ENCODE data around the gene PSPN. TPM values are rescaled to one million over a fixed set of nuclear protein-coding genes. Genes with fewer than 3 reads are reported as not detected.

PSPN gene
- total RNA-seq, 1 donor from 2014 or later = not detected

DNA sequence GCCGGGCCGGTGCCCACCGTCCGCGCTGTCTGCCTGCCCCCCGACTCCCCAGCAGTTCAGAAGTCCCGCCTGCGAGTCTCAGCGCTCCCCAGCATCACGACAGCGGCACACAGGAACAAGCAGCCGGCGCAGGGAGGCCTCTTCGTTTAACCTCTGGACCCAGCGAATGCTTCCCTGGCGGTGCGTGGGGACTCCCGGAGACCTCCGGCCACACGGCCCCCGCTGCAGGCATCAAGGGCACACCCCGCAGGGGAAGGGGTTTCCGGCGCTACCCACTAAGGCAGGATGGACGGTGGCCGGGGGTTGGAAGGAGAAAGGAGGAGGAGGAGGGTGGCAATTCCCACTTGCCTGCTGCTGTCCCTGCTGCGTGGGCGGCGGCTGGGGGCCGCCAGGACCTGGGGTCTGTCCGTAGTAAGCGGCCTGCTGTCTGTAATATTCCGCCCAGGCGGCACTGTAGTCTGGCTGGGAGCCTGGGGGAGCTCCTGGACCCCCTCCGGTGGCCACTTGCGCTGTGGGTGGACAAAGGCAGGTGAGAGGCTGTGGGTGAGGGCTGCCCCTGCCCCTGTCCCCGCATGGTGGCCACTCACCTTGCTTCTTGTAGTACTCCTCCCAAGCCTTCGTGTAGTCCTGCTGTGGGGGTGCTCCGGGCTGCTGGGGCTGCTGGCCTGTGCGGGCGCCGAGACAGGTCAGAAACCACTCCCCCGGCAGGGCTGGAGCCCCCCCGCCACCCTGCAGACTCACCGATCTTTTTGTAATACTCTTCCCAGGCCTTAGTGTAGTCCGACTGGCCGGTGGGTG lies 39.3 kb upstream of the PSPN start:
- H3K9me3 ChIP-seq = no peaks in the 10 kb centered on the region
- peaks cover 61% of the 10 kb centered on the region in 2 donors for H3K36me3 ChIP-seq
- TF ChIP-seq CTCF (IDR thresholded peaks at IDR 0.05) = no peak
- H3K4me1 ChIP-seq = no peaks in the 10 kb centered on the region
- H3K4me3 ChIP-seq = no peak overlapping the region
- DNase-seq (ENCODE audit: low spot score in 2 of 2) = no peak
- intact Hi-C loops (cut with DNase I) = no loop called here
- no peak overlapping the region for H3K27ac ChIP-seq
- no peaks in the 10 kb centered on the region for H3K27me3 ChIP-seq

DNA sequence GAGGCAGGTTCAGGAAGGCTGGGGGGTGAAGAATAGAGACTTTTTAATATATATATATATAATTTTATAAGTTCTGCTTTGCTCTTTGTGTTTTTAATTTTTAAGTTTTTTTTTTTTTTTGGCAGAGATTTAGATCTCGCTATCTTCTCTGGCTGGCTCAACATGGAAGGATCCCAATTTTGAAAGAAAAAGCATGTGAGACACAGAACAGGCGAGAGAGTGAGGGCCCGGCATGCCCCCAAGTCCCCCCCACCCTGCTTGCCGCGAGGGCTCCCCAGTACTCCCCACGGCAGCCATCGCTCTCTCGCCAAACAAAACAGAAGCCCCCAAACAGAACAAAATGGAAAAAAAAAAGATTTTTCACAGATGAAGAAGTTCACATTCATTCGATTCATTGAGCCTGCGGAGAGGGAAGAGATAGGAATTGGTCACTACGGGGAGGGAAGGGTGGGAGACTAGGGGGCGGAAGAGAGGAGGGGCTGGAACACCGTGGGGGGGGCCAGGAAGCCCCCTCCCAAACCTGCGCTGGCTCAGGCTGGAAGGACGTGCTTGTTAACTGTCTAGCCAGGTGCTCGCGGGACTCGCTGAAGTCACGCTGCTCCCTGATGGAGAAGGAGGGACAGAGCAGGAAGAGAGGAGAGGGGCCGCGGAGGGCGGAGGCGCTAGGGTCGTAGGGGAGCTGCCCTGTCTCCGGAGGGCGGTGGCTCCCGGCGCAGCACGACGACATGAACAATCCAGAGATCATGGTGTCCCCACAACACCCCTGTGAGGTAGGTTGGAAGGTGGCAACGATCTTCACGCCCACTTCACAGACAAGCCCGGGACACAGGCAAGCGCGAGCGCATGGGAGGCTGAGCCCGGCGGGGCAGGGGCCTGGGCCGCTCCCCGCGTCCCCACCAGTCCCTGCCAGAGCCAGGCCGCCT lies 38.2 kb upstream of the PSPN start:
- no peaks in the 10 kb centered on the region for H3K9me3 ChIP-seq
- intact Hi-C loops (cut with DNase I) = no loop called here
- no peak overlapping the region for H3K27ac ChIP-seq

GRCh38 chr19:6413291-6413690 lies 37.6 kb upstream of the PSPN start:
- no peak for DNase-seq (ENCODE audit: low spot score in 2 of 2)
- no peak overlapping the region for H3K27ac ChIP-seq
- no peak for TF ChIP-seq CTCF (IDR thresholded peaks at IDR 0.05)
- intact Hi-C loops (cut with DNase I) = no loop called here
- peaks cover 44% of the 10 kb centered on the region in 2 donors for H3K36me3 ChIP-seq
- no peaks in the 10 kb centered on the region for H3K27me3 ChIP-seq
- no peak overlapping the region for H3K4me3 ChIP-seq
- H3K4me1 ChIP-seq = no peaks in the 10 kb centered on the region
- H3K9me3 ChIP-seq = no peaks in the 10 kb centered on the region

More for the DNA sequence above, 38.2 kb upstream of the PSPN start:
- Histone ChIP-seq H3K4me1 (no peaks in the 10 kb centered on the region), H3K4me3 (no peak overlapping the region), H3K27me3 (no peaks in the 10 kb centered on the region), H3K36me3 (peaks cover 51% of the 10 kb centered on the region in 2 donors)
- TF ChIP-seq CTCF (IDR thresholded peaks at IDR 0.05) = no peak
- DNase-seq (ENCODE audit: low spot score in 2 of 2) = no peak

DNA sequence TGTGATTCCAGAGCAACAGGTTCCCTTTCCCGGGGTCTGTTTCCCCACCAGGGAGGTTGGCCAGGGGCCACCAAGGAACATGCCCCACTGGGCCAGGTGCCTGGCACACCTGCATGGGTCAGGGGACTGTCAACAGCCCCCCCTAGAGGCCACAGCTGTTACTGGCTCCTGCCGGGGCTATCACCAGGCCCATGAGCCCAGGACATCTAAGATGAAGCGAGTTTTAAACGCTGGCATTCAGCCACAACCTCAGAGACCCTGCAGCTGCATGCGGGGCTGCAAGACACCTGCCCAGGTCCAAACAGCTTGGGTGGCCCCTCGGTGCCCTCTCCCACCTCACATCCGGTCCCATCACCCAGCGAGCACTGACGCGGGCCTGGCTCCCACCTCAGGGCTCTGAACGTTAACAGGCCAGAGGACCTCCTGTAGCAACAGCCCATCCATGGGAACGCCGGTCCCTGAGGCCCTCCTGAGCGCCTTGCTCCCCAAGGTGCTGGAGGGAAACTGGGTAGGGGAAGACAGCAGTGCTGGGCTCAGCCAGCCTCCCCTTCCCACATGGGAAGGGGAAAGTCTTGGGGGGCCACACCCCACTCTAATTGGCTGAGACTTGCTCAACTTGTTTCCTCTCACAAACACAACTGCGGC lies 36.8 kb upstream of the PSPN start:
- no peak overlapping the region for H3K27ac ChIP-seq
- intact Hi-C loops (cut with DNase I) = no loop called here
- TF ChIP-seq CTCF (IDR thresholded peaks at IDR 0.05) = peak; percentile 6 to 44 (median 34)

DNA sequence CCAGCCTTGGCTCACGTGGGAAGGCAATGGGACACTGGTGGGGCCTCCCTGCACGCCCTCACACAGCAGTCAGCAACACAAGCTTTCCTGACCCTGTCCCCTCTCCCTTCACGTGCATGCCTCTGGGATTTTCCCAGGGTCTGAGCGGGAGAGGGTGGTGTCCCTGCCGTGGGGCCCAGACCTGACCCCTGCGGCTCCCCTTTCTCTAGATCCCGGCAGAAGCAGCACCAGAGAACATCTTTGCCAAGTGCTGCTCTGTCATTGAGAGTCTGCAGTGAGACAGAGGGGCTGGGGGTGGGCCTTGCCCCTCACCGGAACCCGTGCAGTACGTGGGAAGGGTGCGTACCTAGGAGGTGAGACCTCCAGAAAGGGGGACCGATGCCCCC lies 36.3 kb upstream of the PSPN start:
- no peaks in the 10 kb centered on the region for H3K27me3 ChIP-seq
- H3K4me1 ChIP-seq = no peaks in the 10 kb centered on the region
- no peaks in the 10 kb centered on the region for H3K9me3 ChIP-seq
- no peak overlapping the region for H3K27ac ChIP-seq
- no peak for DNase-seq (ENCODE audit: low spot score in 2 of 2)
- no peak for TF ChIP-seq CTCF (IDR thresholded peaks at IDR 0.05)
- H3K36me3 ChIP-seq = peaks cover 31 to 32% of the 10 kb centered on the region in 2 donors
- H3K4me3 ChIP-seq = no peak overlapping the region
- intact Hi-C loops (cut with DNase I) = no loop called here

More for the DNA sequence above, 36.8 kb upstream of the PSPN start:
- Histone ChIP-seq H3K4me1 (no peaks in the 10 kb centered on the region), H3K9me3 (no peaks in the 10 kb centered on the region), H3K36me3 (peaks cover 37% of the 10 kb centered on the region in 2 donors), H3K27me3 (no peaks in the 10 kb centered on the region), H3K4me3 (no peak overlapping the region)
- no peak for DNase-seq (ENCODE audit: low spot score in 2 of 2)
